GM18870 (cell line): ENCODE data around the gene TAF11L9.
"Not testable (repeated sequence)": the region's sequence is repeated elsewhere in the genome, so short reads cannot be mapped to it uniquely, and the experiment has no call there.

Source experiments
- ATAC-seq: cut with Tn5 transposase; IDR thresholded peaks from one replicate; pipeline ENCODE4 v1.9.1; 2021; ENCODE audit warnings: moderate library complexity; ENCODE audit not compliant: unreplicated experiment

TAF11L9 gene

GRCh38 chr5:17594255-17594654 is at the start of gene TAF11L9:
Gene TAF11L9 (minus strand): TSS chr5:17594394.
- not testable (repeated sequence) for ATAC-seq

- ATAC-seq, result no peak
These were observed 40.0 kb upstream of the TAF11L9 start, which contains the start of gene TAF11L14 for GRCh38 chr5:17634160-17634559. Gene TAF11L14 (plus strand): TSS chr5:17634460.

- ATAC-seq, result not testable (repeated sequence)
These were observed 37.6 kb upstream of the TAF11L9 start, which contains the start of gene TAF11L13 for GRCh38 chr5:17631788-17632187. Gene TAF11L13 (plus strand): TSS chr5:17632088.

- ATAC-seq, result no peak
These were observed 31.5 kb upstream of the TAF11L9 start for GRCh38 chr5:17625686-17626085.

- ATAC-seq, result no peak
These were observed 26.4 kb upstream of the TAF11L9 start for GRCh38 chr5:17620627-17621026.

- no peak for ATAC-seq
These were observed 25.2 kb upstream of the TAF11L9 start for GRCh38 chr5:17619354-17619753.

- ATAC-seq, result no peak
These were observed 20.8 kb upstream of the TAF11L9 start for GRCh38 chr5:17614872-17615605.

- ATAC-seq, result not testable (repeated sequence)
These were observed 15.9 kb upstream of the TAF11L9 start, which contains the start of gene TAF11L12 for GRCh38 chr5:17610092-17610491. Gene TAF11L12 (plus strand): TSS chr5:17610392.

- not testable (repeated sequence) for ATAC-seq
These were observed 13.3 kb upstream of the TAF11L9 start for GRCh38 chr5:17607461-17607860.

GRCh38 chr5:17604951-17605350 is 10.8 kb upstream of the TAF11L9 start:
- no peak for ATAC-seq

GRCh38 chr5:17603880-17604279 is 9.7 kb upstream of the TAF11L9 start, which contains the start of gene TAF11L11:
Gene TAF11L11 (plus strand): TSS chr5:17604183.
- not testable (repeated sequence) for ATAC-seq

GRCh38 chr5:17597728-17598127 is 3.5 kb upstream of the TAF11L9 start, which contains the start of gene TAF11L10:
Gene TAF11L10 (minus strand): TSS chr5:17597828.
- ATAC-seq, result not testable (repeated sequence)

- not testable (repeated sequence) for ATAC-seq
These were observed 3.3 kb downstream of the TAF11L9 start, which contains the start of gene TAF11L8 for GRCh38 chr5:17590860-17591259. Gene TAF11L8 (minus strand): TSS chr5:17590960.

GRCh38 chr5:17585658-17586057 is 8.5 kb downstream of the TAF11L9 start, which contains the start of gene TAF11L7:
Gene TAF11L7 (minus strand): TSS chr5:17585758.
- not testable (repeated sequence) for ATAC-seq
